Breast epithelium (tissue), 3 donors: ENCODE measurements around the gene ANKRD42.

Experiments
- POLR2A ChIP-seq: fragments of 450-650 bp; IDR thresholded peaks from one replicate; pipeline ENCODE4 v1.6.1; 2016; ENCODE audit warnings: antibody characterized with exemption, mild to moderate bottlenecking, moderate library complexity
- POLR2AphosphoS5 ChIP-seq, 3 donors: sonication (generic); formaldehyde crosslinking; IDR thresholded peaks; one replicate each; pipeline ENCODE4 v1.6.1; 2017; ENCODE audit warnings: antibody characterized with exemption in 3 of 3
- TF ChIP-seq, protein P1 (sequence below), 3 donors: fragments of 450-650 bp; IDR thresholded peaks; one replicate each; pipeline ENCODE4 v1.5.1; 2016 to 2017; ENCODE audit warnings: antibody characterized with exemption in 3 of 3, mild to moderate bottlenecking in 3 of 3, moderate library complexity in 3 of 3

- TF ChIP-seq, protein P1, sequence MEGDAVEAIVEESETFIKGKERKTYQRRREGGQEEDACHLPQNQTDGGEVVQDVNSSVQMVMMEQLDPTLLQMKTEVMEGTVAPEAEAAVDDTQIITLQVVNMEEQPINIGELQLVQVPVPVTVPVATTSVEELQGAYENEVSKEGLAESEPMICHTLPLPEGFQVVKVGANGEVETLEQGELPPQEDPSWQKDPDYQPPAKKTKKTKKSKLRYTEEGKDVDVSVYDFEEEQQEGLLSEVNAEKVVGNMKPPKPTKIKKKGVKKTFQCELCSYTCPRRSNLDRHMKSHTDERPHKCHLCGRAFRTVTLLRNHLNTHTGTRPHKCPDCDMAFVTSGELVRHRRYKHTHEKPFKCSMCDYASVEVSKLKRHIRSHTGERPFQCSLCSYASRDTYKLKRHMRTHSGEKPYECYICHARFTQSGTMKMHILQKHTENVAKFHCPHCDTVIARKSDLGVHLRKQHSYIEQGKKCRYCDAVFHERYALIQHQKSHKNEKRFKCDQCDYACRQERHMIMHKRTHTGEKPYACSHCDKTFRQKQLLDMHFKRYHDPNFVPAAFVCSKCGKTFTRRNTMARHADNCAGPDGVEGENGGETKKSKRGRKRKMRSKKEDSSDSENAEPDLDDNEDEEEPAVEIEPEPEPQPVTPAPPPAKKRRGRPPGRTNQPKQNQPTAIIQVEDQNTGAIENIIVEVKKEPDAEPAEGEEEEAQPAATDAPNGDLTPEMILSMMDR (IDR thresholded peaks at IDR 0.05), result peak in 2 of 3 donors; percentile 47 to 48
- TF ChIP-seq POLR2A, result no peak
- no peak for TF ChIP-seq POLR2AphosphoS5 (IDR thresholded peaks at IDR 0.05)
These were observed 47.9 kb downstream of the ANKRD42 start for GRCh38 chr11:83241291-83241946.
